Measurements from ENCODE around the gene STON2. TPM values are rescaled to one million over a fixed set of nuclear protein-coding genes. Genes with fewer than 3 reads are reported as not detected.

STON2 gene
- total and polyA plus RNA-seq, 4 donors, result 1.9 to 30.0 (median 7.3) TPM

- H3K36me3 ChIP-seq (ENCODE audit: control insufficient read depth in 4 of 4, insufficient read depth in 3 of 4, low read depth in 1 of 4, low read length in 3 of 4), result peaks cover 3 to 9% (median 5%) of the 10 kb centered on the region in 4 donors
- H3K27me3 ChIP-seq (ENCODE audit: control insufficient read depth in 4 of 4, insufficient read depth in 4 of 4, low read length in 3 of 4), result no peaks in the 10 kb centered on the region
- under 1% methylated on average over 29 of the region's 29 CpGs for WGBS
- H3K4me1 ChIP-seq (ENCODE audit: control insufficient read depth in 4 of 4, insufficient read depth in 4 of 4, low read length in 3 of 4), result peaks cover 7 to 36% (median 21%) of the 10 kb centered on the region in 4 donors
- DNase-seq (ENCODE audit: low spot score), result peak; percentile 94
- H3K9ac ChIP-seq (ENCODE audit: low read depth in 1 of 2, low read length in 2 of 2), result peak overlapping the region; percentile 96 to 100
- peak overlapping the region; percentile 92 to 96 (median 94) for H3K4me3 ChIP-seq (ENCODE audit: low read depth in 1 of 3, low read length in 3 of 3)
- no peaks in the 10 kb centered on the region for H3K9me3 ChIP-seq (ENCODE audit: control insufficient read depth in 4 of 4, low read length in 3 of 4)
- TF ChIP-seq, protein P1, sequence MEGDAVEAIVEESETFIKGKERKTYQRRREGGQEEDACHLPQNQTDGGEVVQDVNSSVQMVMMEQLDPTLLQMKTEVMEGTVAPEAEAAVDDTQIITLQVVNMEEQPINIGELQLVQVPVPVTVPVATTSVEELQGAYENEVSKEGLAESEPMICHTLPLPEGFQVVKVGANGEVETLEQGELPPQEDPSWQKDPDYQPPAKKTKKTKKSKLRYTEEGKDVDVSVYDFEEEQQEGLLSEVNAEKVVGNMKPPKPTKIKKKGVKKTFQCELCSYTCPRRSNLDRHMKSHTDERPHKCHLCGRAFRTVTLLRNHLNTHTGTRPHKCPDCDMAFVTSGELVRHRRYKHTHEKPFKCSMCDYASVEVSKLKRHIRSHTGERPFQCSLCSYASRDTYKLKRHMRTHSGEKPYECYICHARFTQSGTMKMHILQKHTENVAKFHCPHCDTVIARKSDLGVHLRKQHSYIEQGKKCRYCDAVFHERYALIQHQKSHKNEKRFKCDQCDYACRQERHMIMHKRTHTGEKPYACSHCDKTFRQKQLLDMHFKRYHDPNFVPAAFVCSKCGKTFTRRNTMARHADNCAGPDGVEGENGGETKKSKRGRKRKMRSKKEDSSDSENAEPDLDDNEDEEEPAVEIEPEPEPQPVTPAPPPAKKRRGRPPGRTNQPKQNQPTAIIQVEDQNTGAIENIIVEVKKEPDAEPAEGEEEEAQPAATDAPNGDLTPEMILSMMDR (IDR thresholded peaks at IDR 0.05; ENCODE audit: low read depth, low read length, missing input control), result no peak
- TF ChIP-seq RXRA (IDR thresholded peaks at IDR 0.05) (peak; percentile 18 to 50), EGR1 (IDR thresholded peaks at IDR 0.05; ENCODE audit: low read depth in 2 of 2) (peak in 1 of 2 donors; percentile 47), JUND (IDR thresholded peaks at IDR 0.05) (peak; percentile 51 to 65), HNF4G (IDR thresholded peaks at IDR 0.05) (no peak), SP1 (IDR thresholded peaks at IDR 0.05) (peak; percentile 81), ATF3 (IDR thresholded peaks at IDR 0.05) (peak; percentile 80), FOXA2 (IDR thresholded peaks at IDR 0.05) (peak; percentile 59), TAF1 (conservative IDR thresholded peaks at IDR 0.05) (peak; percentile 99), GABPA (IDR thresholded peaks at IDR 0.05 in 1 of 2, conservative IDR thresholded peaks at IDR 0.05 in 1 of 2) (peak in 1 of 2 donors; percentile 60), RAD21 (IDR thresholded peaks at IDR 0.05) (peak; percentile 40 to 43), YY1 (IDR thresholded peaks at IDR 0.05) (peak; percentile 99), HNF4A (conservative IDR thresholded peaks at IDR 0.05) (peak; percentile 11 to 12), NR2F2 (IDR thresholded peaks at IDR 0.05) (peak; percentile 17), MAX (IDR thresholded peaks at IDR 0.05) (peak; percentile 73), FOXA1 (IDR thresholded peaks at IDR 0.05) (peak; percentile 88)
- TF ChIP-seq, protein P2, sequence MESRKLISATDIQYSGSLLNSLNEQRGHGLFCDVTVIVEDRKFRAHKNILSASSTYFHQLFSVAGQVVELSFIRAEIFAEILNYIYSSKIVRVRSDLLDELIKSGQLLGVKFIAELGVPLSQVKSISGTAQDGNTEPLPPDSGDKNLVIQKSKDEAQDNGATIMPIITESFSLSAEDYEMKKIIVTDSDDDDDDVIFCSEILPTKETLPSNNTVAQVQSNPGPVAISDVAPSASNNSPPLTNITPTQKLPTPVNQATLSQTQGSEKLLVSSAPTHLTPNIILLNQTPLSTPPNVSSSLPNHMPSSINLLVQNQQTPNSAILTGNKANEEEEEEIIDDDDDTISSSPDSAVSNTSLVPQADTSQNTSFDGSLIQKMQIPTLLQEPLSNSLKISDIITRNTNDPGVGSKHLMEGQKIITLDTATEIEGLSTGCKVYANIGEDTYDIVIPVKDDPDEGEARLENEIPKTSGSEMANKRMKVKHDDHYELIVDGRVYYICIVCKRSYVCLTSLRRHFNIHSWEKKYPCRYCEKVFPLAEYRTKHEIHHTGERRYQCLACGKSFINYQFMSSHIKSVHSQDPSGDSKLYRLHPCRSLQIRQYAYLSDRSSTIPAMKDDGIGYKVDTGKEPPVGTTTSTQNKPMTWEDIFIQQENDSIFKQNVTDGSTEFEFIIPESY (IDR thresholded peaks at IDR 0.05), result peak; percentile 86
- TF ChIP-seq, protein P3, sequence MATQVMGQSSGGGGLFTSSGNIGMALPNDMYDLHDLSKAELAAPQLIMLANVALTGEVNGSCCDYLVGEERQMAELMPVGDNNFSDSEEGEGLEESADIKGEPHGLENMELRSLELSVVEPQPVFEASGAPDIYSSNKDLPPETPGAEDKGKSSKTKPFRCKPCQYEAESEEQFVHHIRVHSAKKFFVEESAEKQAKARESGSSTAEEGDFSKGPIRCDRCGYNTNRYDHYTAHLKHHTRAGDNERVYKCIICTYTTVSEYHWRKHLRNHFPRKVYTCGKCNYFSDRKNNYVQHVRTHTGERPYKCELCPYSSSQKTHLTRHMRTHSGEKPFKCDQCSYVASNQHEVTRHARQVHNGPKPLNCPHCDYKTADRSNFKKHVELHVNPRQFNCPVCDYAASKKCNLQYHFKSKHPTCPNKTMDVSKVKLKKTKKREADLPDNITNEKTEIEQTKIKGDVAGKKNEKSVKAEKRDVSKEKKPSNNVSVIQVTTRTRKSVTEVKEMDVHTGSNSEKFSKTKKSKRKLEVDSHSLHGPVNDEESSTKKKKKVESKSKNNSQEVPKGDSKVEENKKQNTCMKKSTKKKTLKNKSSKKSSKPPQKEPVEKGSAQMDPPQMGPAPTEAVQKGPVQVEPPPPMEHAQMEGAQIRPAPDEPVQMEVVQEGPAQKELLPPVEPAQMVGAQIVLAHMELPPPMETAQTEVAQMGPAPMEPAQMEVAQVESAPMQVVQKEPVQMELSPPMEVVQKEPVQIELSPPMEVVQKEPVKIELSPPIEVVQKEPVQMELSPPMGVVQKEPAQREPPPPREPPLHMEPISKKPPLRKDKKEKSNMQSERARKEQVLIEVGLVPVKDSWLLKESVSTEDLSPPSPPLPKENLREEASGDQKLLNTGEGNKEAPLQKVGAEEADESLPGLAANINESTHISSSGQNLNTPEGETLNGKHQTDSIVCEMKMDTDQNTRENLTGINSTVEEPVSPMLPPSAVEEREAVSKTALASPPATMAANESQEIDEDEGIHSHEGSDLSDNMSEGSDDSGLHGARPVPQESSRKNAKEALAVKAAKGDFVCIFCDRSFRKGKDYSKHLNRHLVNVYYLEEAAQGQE (IDR thresholded peaks at IDR 0.05), result peak; percentile 95
- H3K27ac ChIP-seq (ENCODE audit: low read depth in 1 of 2, low read length in 2 of 2), result peak overlapping the region; percentile 94 to 99
Observed at GRCh38 chr14:81219210-81219758, 180.8 kb downstream of the STON2 start.
